WERI-Rb-1 (cell line): ENCODE measurements around the gene GMPS.
"Not testable (repeated sequence)": the region's sequence is repeated elsewhere in the genome, so short reads cannot be mapped to it uniquely, and the experiment has no call there.

Source experiments
- DNase-seq: peaks from one replicate; pipeline ENCODE4 v3.0.0-alpha.2; 2020
- H3K27ac ChIP-seq: fragments of 250-450 bp; sonication (Bioruptor Pico); 2 replicates; pipeline ENCODE4 v1.5.1; 2020; ENCODE audit warnings: mild to moderate bottlenecking, moderate library complexity
- H3K27me3 ChIP-seq: fragments of 250-450 bp; sonication (Bioruptor Pico); 2 replicates; pipeline ENCODE4 v1.5.1; 2021; ENCODE audit warnings: mild to moderate bottlenecking, low read depth, moderate library complexity; ENCODE audit not compliant: insufficient read depth, severe bottlenecking
- H3K36me3 ChIP-seq: fragments of 250-450 bp; sonication (Bioruptor Pico); 2 replicates; pipeline ENCODE4 v1.5.1; 2020; ENCODE audit warnings: mild to moderate bottlenecking, moderate library complexity
- H3K4me3 ChIP-seq: 2 replicates; pipeline ENCODE4 v1.5.1; 2011; ENCODE audit warnings: low read depth, mild to moderate bottlenecking, control low read depth, low read length
- H3K9me3 ChIP-seq: fragments of 250-450 bp; sonication (Bioruptor Pico); 2 replicates; pipeline ENCODE4 v1.5.1; 2021; ENCODE audit warnings: mild to moderate bottlenecking, moderate library complexity; ENCODE audit not compliant: severe bottlenecking
- CTCF ChIP-seq: IDR thresholded peaks from 2 replicates; pipeline ENCODE4 v1.5.1; 2011; ENCODE audit warnings: low read depth, mild to moderate bottlenecking, control low read depth, inconsistent platforms, low read length

GMPS gene

GRCh38 chr3:155876037-155876436 is 5.6 kb downstream of the GMPS start:
- DNase-seq = no peak
- no peaks in the 10 kb centered on the region for H3K27me3 ChIP-seq
- H3K27ac ChIP-seq = peak overlapping the region; percentile 61
- no peak for TF ChIP-seq CTCF
- H3K36me3 ChIP-seq = peaks cover 5% of the 10 kb centered on the region
- H3K9me3 ChIP-seq = no peaks in the 10 kb centered on the region
- peak overlapping the region; percentile 22 for H3K4me3 ChIP-seq

- H3K9me3 ChIP-seq = no peaks in the 10 kb centered on the region
- H3K36me3 ChIP-seq = peaks cover 3% of the 10 kb centered on the region; the same call in 1 of the 2 replicates
- peak overlapping the region; percentile 61 for H3K27ac ChIP-seq
- H3K27me3 ChIP-seq = no peaks in the 10 kb centered on the region
- no peak overlapping the region for H3K4me3 ChIP-seq
- no peak for DNase-seq
- TF ChIP-seq CTCF = no peak
These were observed 6.1 kb downstream of the GMPS start for GRCh38 chr3:155876503-155876902.

- TF ChIP-seq CTCF = no peak
- Histone ChIP-seq H3K27me3 (no peaks in the 10 kb centered on the region), H3K27ac (no peak overlapping the region), H3K9me3 (no peaks in the 10 kb centered on the region), H3K4me3 (no peak overlapping the region), H3K36me3 (no peaks in the 10 kb centered on the region)
- DNase-seq = no peak
These were observed 9.8 kb downstream of the GMPS start for GRCh38 chr3:155880286-155880685.

GRCh38 chr3:155884292-155884691 is 13.8 kb downstream of the GMPS start:
- no peak for TF ChIP-seq CTCF
- no peak overlapping the region for H3K27ac ChIP-seq
- no peak for DNase-seq
- no peaks in the 10 kb centered on the region for H3K9me3 ChIP-seq
- H3K27me3 ChIP-seq = no peaks in the 10 kb centered on the region
- no peaks in the 10 kb centered on the region for H3K36me3 ChIP-seq
- H3K4me3 ChIP-seq = no peak overlapping the region

GRCh38 chr3:155885292-155885691 is 14.8 kb downstream of the GMPS start:
- H3K36me3 ChIP-seq = no peaks in the 10 kb centered on the region
- no peak overlapping the region for H3K4me3 ChIP-seq
- no peak for TF ChIP-seq CTCF
- no peaks in the 10 kb centered on the region for H3K9me3 ChIP-seq
- DNase-seq = no peak
- no peaks in the 10 kb centered on the region for H3K27me3 ChIP-seq
- H3K27ac ChIP-seq = no peak overlapping the region

- not testable (repeated sequence) for H3K36me3 ChIP-seq, H3K4me3 ChIP-seq, H3K27ac ChIP-seq, H3K27me3 ChIP-seq, H3K9me3 ChIP-seq, DNase-seq
These were observed 15.9 kb downstream of the GMPS start for GRCh38 chr3:155886348-155886747.
